Measurements from ENCODE around the gene BCL11B. TPM values are rescaled to one million over a fixed set of nuclear protein-coding genes. Genes with fewer than 3 reads are reported as not detected.

BCL11B gene
- total RNA-seq, 1 donor from 2014 or later, result 48.2 TPM

DNA sequence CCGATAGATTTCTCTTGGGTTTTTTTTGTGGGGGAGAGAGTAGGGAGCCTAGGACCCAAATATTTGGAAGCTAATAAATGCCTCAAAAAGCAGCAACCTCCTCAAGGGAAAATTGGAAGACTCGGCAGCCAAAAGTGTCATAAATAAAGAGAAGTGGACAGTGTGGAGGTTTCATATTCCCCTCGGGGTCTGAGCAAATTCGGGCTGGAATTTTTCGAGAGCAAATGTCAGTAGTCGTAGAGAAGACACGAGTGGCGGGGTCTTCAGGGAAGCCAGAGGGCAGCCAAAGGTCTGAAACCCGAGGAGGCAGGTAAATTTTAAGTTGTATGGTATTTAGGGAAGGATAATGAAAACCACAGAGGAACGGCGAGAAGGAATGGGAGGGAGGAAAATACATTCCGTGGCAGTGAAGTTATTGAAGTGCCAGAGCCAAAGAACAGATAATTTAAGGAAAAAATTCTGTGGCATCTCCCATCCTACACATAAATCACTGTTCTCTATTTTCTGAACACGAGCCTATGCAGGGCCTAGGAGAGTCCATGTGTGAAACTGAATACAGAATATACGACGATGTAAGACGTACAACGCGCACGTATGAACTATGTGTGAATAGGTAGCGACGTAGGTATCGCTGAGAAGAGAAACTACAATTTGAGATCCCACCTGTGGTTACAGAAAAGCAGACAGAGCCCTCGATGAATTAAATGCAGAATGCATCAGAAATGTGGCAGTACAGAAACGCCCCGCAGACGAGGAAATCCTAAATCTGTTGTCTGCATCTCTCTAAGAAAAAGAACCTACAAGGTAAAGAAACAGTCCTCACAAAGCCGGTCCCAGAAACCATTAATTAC, 12.9 kb downstream of the BCL11B start:
- H3K9me3 Mint-ChIP-seq, result no peaks in the 10 kb centered on the region
- intact Hi-C loops (cut with micrococcal nuclease), result loop anchor here (1.0 kb wide), 1 partner anchor 10 kb away; no protein-coding TSS in a partner anchor

DNA sequence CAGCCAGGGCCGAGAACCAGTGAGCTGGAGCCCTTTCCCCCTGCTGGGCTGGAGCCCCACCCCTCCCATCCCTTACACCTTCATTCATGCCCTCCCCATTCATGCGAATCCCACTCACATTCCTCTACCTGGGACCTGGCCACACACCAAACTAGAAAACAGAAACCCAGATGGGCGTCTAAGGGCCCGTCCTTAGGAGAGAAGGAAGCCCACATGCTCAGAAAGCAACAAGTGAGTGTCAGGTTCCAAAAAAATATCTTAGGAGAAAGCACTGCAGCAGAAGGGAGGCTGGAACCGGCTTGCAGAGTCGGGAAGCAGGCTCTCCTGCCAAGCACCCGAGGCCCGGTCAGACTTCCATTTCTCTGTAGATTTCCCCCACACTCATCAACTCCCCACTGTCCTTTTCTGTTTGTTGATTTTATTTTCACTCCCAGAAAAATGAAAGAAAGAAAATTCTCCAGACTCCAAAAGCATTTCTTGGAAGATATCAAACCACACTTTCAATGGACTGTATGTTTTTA, 13.6 kb downstream of the BCL11B start:
- peaks cover 55% of the 10 kb centered on the region for H3K36me3 Mint-ChIP-seq (ENCODE audit: low read depth)
- H3K4me1 Mint-ChIP-seq, result peaks cover 93% of the 10 kb centered on the region
- H3K9me3 Mint-ChIP-seq, result no peaks in the 10 kb centered on the region
- intact Hi-C loops (cut with micrococcal nuclease), result no loop called here
- H3K27ac Mint-ChIP-seq, result peak overlapping the region; percentile 99
- peak overlapping the region; percentile 91 for H3K4me3 Mint-ChIP-seq
- DNase-seq, result peak; percentile 66
- no peaks in the 10 kb centered on the region for H3K27me3 Mint-ChIP-seq

More for the DNA sequence above, 12.9 kb downstream of the BCL11B start:
- Mint-ChIP-seq H3K36me3 (ENCODE audit: low read depth) (peaks cover 48% of the 10 kb centered on the region), H3K4me3 (peak overlapping the region; percentile 91), H3K27me3 (no peaks in the 10 kb centered on the region), H3K27ac (peak overlapping the region; percentile 99), H3K4me1 (peaks cover 93% of the 10 kb centered on the region)
- DNase-seq, result peak; percentile 82

DNA sequence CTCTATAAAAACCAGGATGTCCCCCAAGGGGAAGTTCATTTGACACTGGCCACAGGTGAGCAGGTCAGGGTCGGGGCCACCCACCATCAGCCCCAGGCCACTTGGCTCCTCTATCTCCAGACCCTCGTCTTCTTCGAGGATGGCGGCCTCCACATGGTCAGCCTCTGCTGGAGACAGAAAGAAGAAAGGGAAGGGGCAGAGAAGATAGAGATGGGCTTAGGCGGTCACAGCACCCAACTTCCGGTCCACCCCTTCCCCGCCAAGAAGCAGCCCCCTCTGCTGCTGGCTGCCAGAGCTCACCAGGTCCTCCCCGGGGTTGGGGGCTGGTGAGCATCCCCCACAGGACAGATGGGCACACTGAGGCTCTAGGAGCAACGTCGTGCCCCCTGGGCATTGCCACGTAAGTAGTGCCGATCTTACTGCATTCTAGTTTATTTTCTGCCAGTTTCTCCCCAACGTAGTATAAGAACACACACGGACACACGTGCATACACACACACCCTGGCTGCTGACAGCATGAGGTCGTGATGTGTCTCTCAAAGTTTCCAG, 14.2 kb downstream of the BCL11B start:
- peak overlapping the region; percentile 91 for H3K4me3 Mint-ChIP-seq
- H3K27me3 Mint-ChIP-seq, result no peaks in the 10 kb centered on the region
- peak; percentile 76 for DNase-seq
- no peaks in the 10 kb centered on the region for H3K9me3 Mint-ChIP-seq
- peaks cover 56% of the 10 kb centered on the region for H3K36me3 Mint-ChIP-seq (ENCODE audit: low read depth)
- H3K27ac Mint-ChIP-seq, result peak overlapping the region; percentile 99
- intact Hi-C loops (cut with micrococcal nuclease), result no loop called here
- H3K4me1 Mint-ChIP-seq, result peaks cover 93% of the 10 kb centered on the region

DNA sequence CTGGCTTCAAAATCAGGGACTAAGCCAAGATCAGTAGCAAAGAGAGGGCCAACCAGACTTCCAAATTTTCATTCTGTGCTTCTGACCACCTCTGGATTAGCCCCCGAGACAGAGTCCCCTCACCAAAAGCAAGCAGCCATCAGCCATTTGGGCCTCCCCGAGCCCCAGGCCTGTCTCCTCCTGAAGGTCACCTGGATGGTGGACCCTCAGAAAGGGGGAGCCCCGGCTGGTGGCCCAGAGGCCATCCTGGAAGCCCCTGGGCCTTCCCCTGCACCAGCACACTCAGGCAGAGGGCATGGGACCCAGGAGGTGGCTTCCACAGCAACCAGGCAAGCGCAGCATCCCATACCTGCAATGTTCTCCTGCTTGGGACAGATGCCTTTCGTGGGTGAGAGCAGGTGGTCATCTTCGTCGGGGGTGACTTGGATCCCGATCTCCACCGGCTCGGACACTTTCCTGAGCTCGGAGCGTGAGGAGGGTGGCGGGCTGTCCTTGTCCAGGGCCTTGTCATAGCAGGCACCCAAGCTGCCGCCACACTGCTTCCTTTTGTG, 14.8 kb downstream of the BCL11B start:
- H3K27ac Mint-ChIP-seq, result peak overlapping the region; percentile 99

DNA sequence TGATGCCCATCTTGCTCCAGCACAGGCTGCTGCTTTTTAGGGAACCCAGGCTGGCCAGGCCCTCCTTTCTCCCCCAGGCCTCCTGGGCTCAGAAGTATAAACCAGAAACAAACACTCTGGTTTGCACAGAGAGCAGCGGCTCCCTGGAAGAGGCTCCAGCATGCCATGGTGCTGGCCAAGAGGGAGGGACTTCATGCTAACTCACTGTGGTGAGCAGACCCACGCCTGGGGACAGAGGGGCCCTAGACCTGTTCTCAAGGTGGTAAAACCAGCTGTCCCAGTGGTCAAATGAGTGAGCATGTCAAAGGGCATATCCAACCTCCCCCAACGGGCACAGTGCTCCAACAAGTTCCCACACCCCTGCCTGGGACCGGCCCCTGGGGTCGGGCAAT, 15.5 kb downstream of the BCL11B start:
- intact Hi-C loops (cut with micrococcal nuclease), result no loop called here
- DNase-seq, result peak; percentile 67
- Mint-ChIP-seq H3K27me3 (no peaks in the 10 kb centered on the region), H3K4me3 (peak overlapping the region; percentile 91), H3K9me3 (no peaks in the 10 kb centered on the region), H3K4me1 (peaks cover 92% of the 10 kb centered on the region), H3K36me3 (ENCODE audit: low read depth) (peaks cover 53% of the 10 kb centered on the region), H3K27ac (peak overlapping the region; percentile 99)

More for the DNA sequence above, 14.8 kb downstream of the BCL11B start:
- H3K9me3 Mint-ChIP-seq, result no peaks in the 10 kb centered on the region
- peaks cover 52% of the 10 kb centered on the region for H3K36me3 Mint-ChIP-seq (ENCODE audit: low read depth)
- peak; percentile 64 for DNase-seq
- H3K4me1 Mint-ChIP-seq, result peaks cover 93% of the 10 kb centered on the region
- intact Hi-C loops (cut with micrococcal nuclease), result no loop called here
- peak overlapping the region; percentile 91 for H3K4me3 Mint-ChIP-seq
- no peaks in the 10 kb centered on the region for H3K27me3 Mint-ChIP-seq

DNA sequence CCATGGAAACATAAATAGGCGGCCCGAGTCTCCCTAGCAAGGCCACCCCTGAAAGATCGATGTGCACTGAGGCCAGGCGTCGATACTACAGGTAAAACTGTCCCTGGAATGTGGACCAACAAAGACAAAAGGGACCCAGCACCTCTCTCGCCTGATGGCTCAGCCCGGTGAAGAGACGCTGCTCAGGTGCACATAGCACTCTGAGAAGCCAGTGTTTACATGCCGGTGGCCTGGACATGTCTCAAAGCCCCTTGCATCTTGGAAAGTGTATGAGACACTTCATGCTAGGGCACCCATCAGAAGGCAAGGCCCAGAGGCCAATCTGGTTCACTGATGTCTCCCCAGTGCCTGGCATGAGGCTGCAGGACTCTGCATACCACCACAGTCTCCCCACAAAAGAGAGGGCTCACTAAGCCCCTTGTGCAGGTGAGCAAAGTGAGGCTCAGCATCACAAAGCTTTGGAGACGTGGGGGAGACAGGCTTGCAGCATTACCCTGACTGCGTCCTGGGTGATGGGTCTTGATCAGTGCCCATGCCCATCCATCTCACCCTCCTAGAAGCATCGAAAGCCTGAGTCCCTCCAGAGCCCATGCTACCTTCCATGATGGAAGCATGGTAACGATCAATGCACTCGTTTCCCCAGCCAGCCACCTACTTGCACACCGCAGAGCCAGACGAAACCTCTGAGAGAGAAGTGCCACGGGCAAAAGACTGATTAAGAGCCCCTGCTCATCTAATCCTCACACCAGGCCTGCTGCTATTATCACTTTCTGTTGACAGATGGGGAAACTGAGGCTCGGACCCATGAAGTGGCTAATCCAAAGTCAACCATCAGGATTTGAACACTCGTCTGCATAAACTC, 16.1 kb downstream of the BCL11B start:
- H3K9me3 Mint-ChIP-seq, result no peaks in the 10 kb centered on the region
- H3K27ac Mint-ChIP-seq, result peak overlapping the region; percentile 99
- peak overlapping the region; percentile 91 for H3K4me3 Mint-ChIP-seq
- peak; percentile 73 for DNase-seq
- H3K27me3 Mint-ChIP-seq, result no peaks in the 10 kb centered on the region
- intact Hi-C loops (cut with micrococcal nuclease), result no loop called here
- H3K4me1 Mint-ChIP-seq, result peaks cover 91% of the 10 kb centered on the region
- peaks cover 55% of the 10 kb centered on the region for H3K36me3 Mint-ChIP-seq (ENCODE audit: low read depth)

DNA sequence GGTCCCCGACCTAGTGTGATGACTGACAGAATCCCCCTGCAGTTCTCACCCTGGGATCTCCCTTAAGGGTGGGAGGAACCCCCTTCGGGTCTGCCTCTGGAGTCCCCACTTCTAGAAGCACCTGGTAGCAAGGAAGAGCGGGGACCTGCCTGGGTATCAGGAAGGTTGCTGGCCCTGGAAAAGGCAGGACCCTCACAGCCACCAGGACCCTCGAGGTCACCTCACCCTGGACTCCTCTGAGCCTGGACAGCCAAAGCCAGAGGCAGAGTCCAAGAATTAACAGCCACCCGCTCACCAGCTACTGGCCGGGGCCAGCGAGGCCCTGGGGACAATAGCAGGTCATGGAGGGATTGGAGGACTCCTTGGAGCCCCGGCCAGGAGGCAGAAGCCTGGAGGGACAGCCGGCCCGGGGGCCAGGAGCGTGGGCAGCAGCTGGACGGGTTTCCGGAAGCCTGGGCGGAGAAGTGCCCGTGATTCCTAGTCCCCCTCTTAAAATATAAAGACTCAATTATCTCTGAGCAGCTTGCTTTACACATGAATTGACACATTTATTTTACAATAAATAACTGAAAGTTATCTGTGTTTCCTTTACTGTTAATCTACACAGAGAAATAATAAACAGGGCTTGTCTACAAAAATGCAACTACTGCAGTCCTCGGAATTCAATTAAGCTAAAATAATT, 17.5 kb downstream of the BCL11B start:
- DNase-seq, result no peak
- Mint-ChIP-seq H3K27ac (peak overlapping the region; percentile 94), H3K9me3 (no peaks in the 10 kb centered on the region), H3K27me3 (no peaks in the 10 kb centered on the region), H3K36me3 (ENCODE audit: low read depth) (peaks cover 60% of the 10 kb centered on the region), H3K4me3 (peak overlapping the region; percentile 86), H3K4me1 (peaks cover 89% of the 10 kb centered on the region)
- intact Hi-C loops (cut with micrococcal nuclease), result no loop called here

DNA sequence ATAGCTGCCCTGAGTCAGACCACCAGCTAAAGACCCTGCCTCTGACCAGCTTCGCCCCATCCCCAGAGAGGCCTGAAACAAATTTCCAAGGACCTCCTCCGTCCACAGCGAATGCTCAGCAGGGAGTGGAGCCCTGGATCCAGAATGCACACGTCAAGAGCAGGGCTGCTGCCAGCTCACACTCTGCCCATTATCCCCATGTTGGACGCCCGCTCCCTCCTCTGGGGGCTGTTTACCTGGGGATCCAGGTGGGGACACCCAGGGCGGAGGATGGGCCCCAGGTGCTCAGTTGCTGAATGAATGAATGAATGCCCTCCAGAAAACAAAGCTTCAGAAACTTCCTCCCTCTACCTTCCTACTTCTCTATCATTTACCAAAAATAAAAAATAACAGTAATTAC, 18.1 kb downstream of the BCL11B start:
- peak overlapping the region; percentile 86 for H3K4me3 Mint-ChIP-seq
- intact Hi-C loops (cut with micrococcal nuclease), result loop anchor here (1.0 kb wide), 1 partner anchor 11 kb away; no protein-coding TSS in a partner anchor
- H3K27ac Mint-ChIP-seq, result peak overlapping the region; percentile 94
- no peak for DNase-seq
- no peaks in the 10 kb centered on the region for H3K27me3 Mint-ChIP-seq
- peaks cover 88% of the 10 kb centered on the region for H3K4me1 Mint-ChIP-seq
- no peaks in the 10 kb centered on the region for H3K9me3 Mint-ChIP-seq
- H3K36me3 Mint-ChIP-seq (ENCODE audit: low read depth), result peaks cover 61% of the 10 kb centered on the region

DNA sequence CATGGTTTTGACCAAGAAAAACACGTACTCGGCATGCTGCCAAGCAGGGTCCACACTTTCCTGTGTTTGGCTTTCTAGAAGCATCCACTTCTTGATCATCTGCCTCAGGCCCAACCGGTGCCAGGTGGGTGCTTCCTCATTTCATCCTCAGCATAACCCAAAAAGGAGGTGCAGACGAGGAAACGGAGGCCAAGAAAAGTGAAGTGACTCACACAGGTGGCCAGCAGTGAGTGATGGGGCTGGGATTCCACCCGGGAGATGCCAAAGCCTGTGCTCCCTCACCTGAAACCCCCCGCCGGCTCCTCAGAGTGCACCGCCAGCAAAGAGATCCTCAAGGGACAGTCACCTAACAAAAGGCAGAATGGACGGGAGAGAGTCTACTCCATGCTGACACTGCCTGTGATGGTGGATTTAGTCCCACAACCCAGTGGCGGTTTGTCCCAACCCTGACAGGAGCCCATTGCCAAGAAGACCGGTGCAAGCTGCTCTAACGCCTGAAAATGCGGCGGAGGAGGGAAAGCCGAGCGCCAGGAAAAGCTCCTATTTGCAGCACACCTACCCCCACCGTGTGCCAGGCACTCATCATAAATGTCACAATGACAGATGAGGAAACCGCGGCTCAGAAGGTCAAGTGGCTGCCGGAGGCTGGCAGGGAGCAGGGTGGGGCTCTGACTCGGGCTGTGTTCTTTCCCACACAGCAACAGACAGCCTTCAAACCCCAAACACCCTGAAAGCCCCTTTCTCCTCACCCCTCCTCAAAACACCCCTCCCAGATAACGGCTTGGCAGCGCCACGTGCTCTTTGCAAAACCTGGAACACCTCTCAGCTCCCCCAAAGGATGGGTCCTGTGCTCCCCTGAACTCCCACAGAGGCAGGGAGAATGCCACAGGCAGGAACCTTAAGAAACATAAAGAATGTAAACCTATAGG, 18.8 kb downstream of the BCL11B start:
- peak; percentile 82 for DNase-seq
- intact Hi-C loops (cut with micrococcal nuclease), result loop anchor here (1.0 kb wide), 1 partner anchor 10 kb away; no protein-coding TSS in a partner anchor
- peak overlapping the region; percentile 94 for H3K27ac Mint-ChIP-seq
- no peaks in the 10 kb centered on the region for H3K9me3 Mint-ChIP-seq
- H3K4me1 Mint-ChIP-seq, result peaks cover 89% of the 10 kb centered on the region
- H3K27me3 Mint-ChIP-seq, result no peaks in the 10 kb centered on the region
- H3K36me3 Mint-ChIP-seq (ENCODE audit: low read depth), result peaks cover 62% of the 10 kb centered on the region
- peak overlapping the region; percentile 86 for H3K4me3 Mint-ChIP-seq

DNA sequence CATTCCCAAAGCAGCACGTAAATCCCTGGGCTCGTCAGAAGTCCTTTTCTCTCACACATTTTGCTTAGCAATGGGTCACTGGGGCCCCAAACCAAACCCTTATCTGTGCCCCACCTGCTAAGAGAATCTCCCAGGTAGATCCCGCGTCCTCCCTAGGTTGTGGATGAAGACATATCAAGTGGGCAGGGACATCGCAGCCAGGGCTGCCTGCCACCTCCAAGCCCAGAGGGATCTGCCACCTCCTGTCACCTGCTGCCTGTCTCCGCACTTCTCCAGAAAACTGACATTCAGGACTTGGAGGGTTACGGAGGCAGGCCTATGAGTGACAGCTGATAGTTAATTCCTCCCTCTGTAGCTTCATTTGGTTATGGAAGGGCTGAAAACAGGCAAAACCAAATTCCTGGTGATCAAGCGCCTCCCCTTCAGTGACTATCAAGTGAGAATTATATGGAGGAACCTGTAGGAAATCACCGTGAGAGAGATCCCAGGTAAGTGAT, 19.5 kb downstream of the BCL11B start:
- DNase-seq, result no peak
- no peaks in the 10 kb centered on the region for H3K9me3 Mint-ChIP-seq
- H3K27me3 Mint-ChIP-seq, result no peaks in the 10 kb centered on the region
- peak overlapping the region; percentile 94 for H3K27ac Mint-ChIP-seq
- peaks cover 61% of the 10 kb centered on the region for H3K36me3 Mint-ChIP-seq (ENCODE audit: low read depth)
- peaks cover 89% of the 10 kb centered on the region for H3K4me1 Mint-ChIP-seq
- intact Hi-C loops (cut with micrococcal nuclease), result no loop called here
- H3K4me3 Mint-ChIP-seq, result peak overlapping the region; percentile 86

DNA sequence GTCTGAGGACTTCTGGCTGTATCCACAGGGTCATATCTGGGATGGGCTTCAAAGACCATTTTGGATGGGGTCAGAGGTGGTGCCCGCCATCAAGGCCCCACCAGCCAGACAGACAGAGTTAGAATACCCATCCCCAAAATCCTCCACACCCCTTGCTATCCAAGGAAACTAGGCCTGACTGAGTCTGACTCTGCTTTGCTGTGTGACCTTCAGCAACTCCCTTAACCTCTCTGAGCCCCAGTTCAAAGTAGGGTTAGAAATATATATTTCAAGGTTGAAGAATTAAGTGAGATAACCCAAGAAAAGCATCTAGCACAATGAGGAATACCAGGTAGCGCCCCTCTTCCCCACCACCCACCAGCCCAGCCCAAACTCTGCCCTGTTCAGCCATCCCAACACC, 20.3 kb downstream of the BCL11B start:
- no peak for DNase-seq
- Mint-ChIP-seq H3K27me3 (no peaks in the 10 kb centered on the region), H3K4me1 (peaks cover 89% of the 10 kb centered on the region), H3K27ac (peak overlapping the region; percentile 81), H3K36me3 (ENCODE audit: low read depth) (peaks cover 60% of the 10 kb centered on the region), H3K4me3 (peak overlapping the region; percentile 62), H3K9me3 (no peaks in the 10 kb centered on the region)
- intact Hi-C loops (cut with micrococcal nuclease), result no loop called here

DNA sequence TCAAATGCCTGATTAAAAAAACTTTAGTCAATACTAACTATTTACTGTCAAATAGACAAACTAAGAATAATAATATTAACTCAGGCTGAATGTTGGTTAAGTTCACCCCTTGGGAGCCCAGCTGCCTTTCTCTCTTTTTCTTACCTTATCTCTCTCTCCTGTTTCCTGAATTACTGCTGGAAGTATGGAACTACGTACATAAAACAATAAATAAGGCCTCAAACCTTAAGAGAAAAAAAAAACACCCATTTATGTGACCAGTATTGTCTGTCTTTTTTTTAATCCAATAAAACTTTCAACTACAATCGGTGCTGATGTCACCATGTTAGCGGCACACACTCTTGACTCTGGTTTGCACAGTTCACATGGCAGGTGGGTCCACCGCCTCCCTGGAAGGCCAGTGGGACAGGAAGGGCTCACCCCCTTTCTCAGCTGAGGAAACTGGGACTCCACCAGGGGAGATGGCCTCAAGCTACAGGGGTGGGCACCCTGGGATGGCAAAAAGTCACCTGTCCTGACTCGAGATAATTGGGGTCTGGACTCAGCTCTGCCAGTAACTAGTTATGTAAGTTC, 21.3 kb downstream of the BCL11B start:
- Mint-ChIP-seq H3K4me3 (peak overlapping the region; percentile 81), H3K27ac (peak overlapping the region; percentile 93), H3K9me3 (no peaks in the 10 kb centered on the region), H3K4me1 (peaks cover 81% of the 10 kb centered on the region), H3K27me3 (no peaks in the 10 kb centered on the region), H3K36me3 (ENCODE audit: low read depth) (peaks cover 54% of the 10 kb centered on the region)
- intact Hi-C loops (cut with micrococcal nuclease), result no loop called here
- peak; percentile 78 for DNase-seq

Data from activated CD4-positive, alpha-beta T cell treated with anti-CD3 and anti-CD28 coated beads, Interleukin-2, amount 10 ng/mL, durations not matched to agents 24 days and 14 days (primary cell).